Neural crest cell (in vitro differentiated cells): ENCODE data around the gene GAS6. TPM values are rescaled to one million over a fixed set of nuclear protein-coding genes. Genes with fewer than 3 reads are reported as not detected.

ENCODE experiments used
- DNase-seq: peaks from one replicate; pipeline ENCODE4 v3.0.0; 2021; ENCODE audit warnings: low read depth, mixed read lengths, low spot score
- H3K27ac Mint-ChIP-seq: one replicate; pipeline ENCODE4 v1.8.0; 2021; ENCODE audit warnings: mild to moderate bottlenecking, mixed read lengths; ENCODE audit not compliant: unreplicated experiment
- H3K27me3 Mint-ChIP-seq: 2 replicates; pipeline ENCODE4 v1.8.0; 2021; ENCODE audit warnings: low read depth, mild to moderate bottlenecking, mixed read lengths
- H3K36me3 Mint-ChIP-seq: 2 replicates; pipeline ENCODE4 v1.8.0; 2021; ENCODE audit warnings: low read depth, mild to moderate bottlenecking, mixed read lengths
- H3K4me1 Mint-ChIP-seq: 2 replicates; pipeline ENCODE4 v1.8.0; 2021; ENCODE audit warnings: mixed read lengths
- H3K4me3 Mint-ChIP-seq: one replicate; pipeline ENCODE4 v1.8.0; 2021; ENCODE audit warnings: mild to moderate bottlenecking, mixed read lengths
- H3K9me3 Mint-ChIP-seq: 2 replicates; pipeline ENCODE4 v1.8.0; 2021; ENCODE audit warnings: mixed read lengths
- CTCF ChIP-seq: fragments of 200-600 bp; sonication (generic); conservative IDR thresholded peaks from 2 replicates; pipeline ENCODE4 v1.5.0; 2021; ENCODE audit warnings: antibody characterized with exemption, mild to moderate bottlenecking
- total RNA-seq: library from RNA; stranded (reverse); gene quantifications from 2 replicates; pipeline ENCODE4 v1.2.1, GENCODE V29; 2021

The GAS6 gene
- total RNA-seq, 1 donor from 2014 or later: 9.0 TPM

- H3K4me1 Mint-ChIP-seq: peaks cover 13% of the 10 kb centered on the region
- peaks cover 8% of the 10 kb centered on the region for H3K27me3 Mint-ChIP-seq
- H3K9me3 Mint-ChIP-seq: peaks cover 16% of the 10 kb centered on the region
- no peak for DNase-seq
- TF ChIP-seq CTCF: no peak
- H3K4me3 Mint-ChIP-seq: no peak overlapping the region
- H3K36me3 Mint-ChIP-seq: no peaks in the 10 kb centered on the region
- H3K27ac Mint-ChIP-seq: no peak overlapping the region
These were observed 24.9 kb upstream of the GAS6 start for GRCh38 chr13:113888701-113889330.

- no peaks in the 10 kb centered on the region for H3K36me3 Mint-ChIP-seq
- no peak overlapping the region for H3K4me3 Mint-ChIP-seq
- H3K27ac Mint-ChIP-seq: no peak overlapping the region
- H3K9me3 Mint-ChIP-seq: peaks cover 12% of the 10 kb centered on the region
- H3K4me1 Mint-ChIP-seq: peaks cover 17% of the 10 kb centered on the region
- no peak for TF ChIP-seq CTCF
- peaks cover 3% of the 10 kb centered on the region for H3K27me3 Mint-ChIP-seq
- no peak for DNase-seq
These were observed 23.9 kb upstream of the GAS6 start for GRCh38 chr13:113887700-113888201.

GRCh38 chr13:113886561-113887112, 22.8 kb upstream of the GAS6 start:
- H3K36me3 Mint-ChIP-seq: no peaks in the 10 kb centered on the region
- peaks cover 28% of the 10 kb centered on the region for H3K4me1 Mint-ChIP-seq
- peaks cover 8% of the 10 kb centered on the region for H3K9me3 Mint-ChIP-seq
- no peaks in the 10 kb centered on the region for H3K27me3 Mint-ChIP-seq
- no peak overlapping the region for H3K27ac Mint-ChIP-seq
- TF ChIP-seq CTCF: no peak
- H3K4me3 Mint-ChIP-seq: no peak overlapping the region
- DNase-seq: no peak

GRCh38 chr13:113884821-113885220, 20.9 kb upstream of the GAS6 start:
- Mint-ChIP-seq H3K4me1 (peaks cover 33% of the 10 kb centered on the region), H3K4me3 (no peak overlapping the region), H3K27ac (no peak overlapping the region), H3K9me3 (peaks cover 5% of the 10 kb centered on the region), H3K27me3 (no peaks in the 10 kb centered on the region), H3K36me3 (no peaks in the 10 kb centered on the region)
- DNase-seq: no peak
- no peak for TF ChIP-seq CTCF

- Mint-ChIP-seq H3K27me3 (no peaks in the 10 kb centered on the region), H3K4me3 (no peak overlapping the region), H3K36me3 (no peaks in the 10 kb centered on the region), H3K4me1 (peaks cover 31% of the 10 kb centered on the region), H3K9me3 (no peaks in the 10 kb centered on the region), H3K27ac (no peak overlapping the region)
- TF ChIP-seq CTCF: no peak
- DNase-seq: no peak
These were observed 20.3 kb upstream of the GAS6 start for GRCh38 chr13:113883921-113884804.
